Sigmoid colon (tissue), 7 donors: Measurements from ENCODE around the gene DNASE1L1. TPM values are rescaled to one million over a fixed set of nuclear protein-coding genes. Genes with fewer than 3 reads are reported as not detected.
"Not testable (repeated sequence)": the region's sequence is repeated elsewhere in the genome, so short reads cannot be mapped to it uniquely, and the experiment has no call there.

ENCODE experiments used
- DNase-seq: peaks from one replicate; pipeline ENCODE4 v3.0.0-alpha.2; 2019
- H3K27ac ChIP-seq, 4 donors: fragments of 200-600 bp; sonication (generic); one replicate each; pipeline ENCODE4 v1.5.1; 2016 to 2019; ENCODE audit warnings: mild to moderate bottlenecking in 1 of 4
- H3K27me3 ChIP-seq, 3 donors: fragments of 200-600 bp; sonication (generic); one replicate each; pipeline ENCODE4 v1.5.1; 2019; ENCODE audit warnings: mild to moderate bottlenecking in 1 of 3
- H3K36me3 ChIP-seq, 4 donors: fragments of 200-600 bp; sonication (generic); one replicate each; pipeline ENCODE4 v1.5.1; 2016 to 2019
- H3K4me1 ChIP-seq, 4 donors: fragments of 200-600 bp; sonication (generic); one replicate each; pipeline ENCODE4 v1.5.1; 2017 to 2019
- H3K4me3 ChIP-seq, 4 donors: fragments of 200-600 bp; sonication (generic); one replicate each; pipeline ENCODE4 v1.5.1; 2017 to 2019; ENCODE audit warnings: mild to moderate bottlenecking in 2 of 4, moderate library complexity in 1 of 4
- H3K9me3 ChIP-seq, 4 donors: fragments of 200-600 bp in 3 of 4; sonication (generic) in 3 of 4; one replicate each; pipeline versions ENCODE4 v1.5.1 to v1.6.1; 2013 to 2019
- EP300 ChIP-seq, 4 donors: sonication (generic); formaldehyde crosslinking; IDR thresholded peaks; one replicate each; pipeline ENCODE4 v1.6.1; 2017; ENCODE audit warnings: antibody characterized with exemption in 4 of 4
- POLR2A ChIP-seq, 2 donors: fragments of 450-650 bp; IDR thresholded peaks; one replicate each; pipeline ENCODE4 v1.6.1; 2016; ENCODE audit warnings: antibody characterized with exemption in 2 of 2, mild to moderate bottlenecking in 2 of 2, moderate library complexity in 2 of 2
- POLR2AphosphoS5 ChIP-seq, 4 donors: sonication (generic); formaldehyde crosslinking; IDR thresholded peaks; one replicate each; pipeline ENCODE4 v1.6.1; 2017; ENCODE audit warnings: antibody characterized with exemption in 4 of 4
- WGBS, 2 donors: extraction: QIAGEN DNeasy Blood & Tissue Kit; methylation state at CpG; one replicate each; pipeline ENCODE4 v1.1.7; 2013; 5-methylcytosine and 5-hydroxymethylcytosine counted together
- intact Hi-C: fragments of 100-400 bp; cut with DNase I; formaldehyde crosslinking; loops from one replicate; pipeline ENCODE4 v1.15.1; 2023
- polyA plus RNA-seq, 3 donors: library from polyadenylated mRNA; stranded (reverse); fragments of 200-250 nt; gene quantifications; one replicate each; pipeline ENCODE4 v1.2.3, GENCODE V29; 2013
- total RNA-seq, 4 donors: library from RNA; depleted of rRNA; stranded (reverse); fragments of >200 nt; gene quantifications; one replicate each; pipeline ENCODE4 v1.1.0, GENCODE V29; 2016
- TF ChIP-seq, protein P1 (sequence below), 4 experiments: fragments of 450-650 bp in 3 of 4; fragments of 200-600 bp in 1 of 4; IDR thresholded peaks; one replicate each; pipeline ENCODE4 v1.5.1; 2016 to 2019; ENCODE audit warnings: antibody characterized with exemption in 4 of 4, mild to moderate bottlenecking in 3 of 4, moderate library complexity in 2 of 4
- donor health status: healthy with polysubstance abuse.
- donor health status: Bipolar disorder and iron deficiency.
- donor health status: healthy.

The DNASE1L1 gene
- total and polyA plus RNA-seq, 7 donors: 10.9 to 25.7 (median 17.4) TPM

DNA sequence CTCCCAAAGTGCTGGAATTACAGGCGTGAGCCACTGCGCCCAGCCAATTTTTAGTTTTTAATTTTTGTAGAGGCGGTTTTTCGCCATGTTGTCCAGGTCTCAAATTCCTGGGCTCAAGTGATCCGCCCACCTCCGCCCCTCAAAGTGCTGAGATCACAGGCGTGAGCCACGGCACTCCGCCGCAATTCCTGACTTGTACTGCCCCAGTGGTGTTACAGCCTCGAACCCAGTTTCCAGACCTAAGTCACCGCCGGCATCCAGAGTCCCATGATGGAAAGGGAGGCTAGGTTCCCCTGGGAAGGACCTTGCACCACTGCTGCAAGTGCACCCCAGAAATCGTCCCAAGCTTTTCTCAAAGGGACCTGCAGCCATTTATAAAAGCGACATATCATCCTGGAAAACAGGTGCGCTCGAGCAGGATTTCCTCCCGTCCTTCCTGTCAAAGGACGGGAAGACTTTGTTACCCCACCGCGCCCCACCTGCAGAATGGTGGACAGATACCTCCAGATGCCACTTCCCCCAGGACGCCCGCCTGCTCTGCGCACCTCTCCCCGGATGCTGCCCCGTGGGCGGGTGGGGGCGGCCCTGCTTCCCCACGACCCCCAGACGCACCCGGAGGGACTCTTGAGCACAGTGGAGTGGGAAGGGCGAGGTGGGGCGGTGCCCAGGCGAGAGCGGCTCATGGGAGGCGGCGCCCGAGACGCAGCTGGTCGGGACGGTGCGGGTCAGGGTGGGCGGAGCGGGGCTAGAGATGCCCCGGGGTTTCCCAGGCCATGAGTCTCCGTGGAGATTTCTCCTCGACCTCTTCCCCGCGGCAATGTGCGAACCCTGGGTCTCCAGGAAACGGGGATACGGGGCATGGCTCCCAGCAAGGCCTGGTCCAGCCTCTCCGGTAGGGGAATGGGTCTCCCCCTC is 11.8 kb downstream of the DNASE1L1 start:
- peak; percentile 90 for DNase-seq
- H3K36me3 ChIP-seq: peaks cover 11 to 22% (median 14%) of the 10 kb centered on the region in 4 donors
- TF ChIP-seq EP300 (IDR thresholded peaks at IDR 0.05): no peak
- peak in 1 of 2 donors; percentile 30 for TF ChIP-seq POLR2A (IDR thresholded peaks at IDR 0.05)
- TF ChIP-seq POLR2AphosphoS5 (IDR thresholded peaks at IDR 0.05): peak; percentile 12 to 70 (median 46)
- intact Hi-C loops: loop anchor here (5.0 kb wide), 1 partner anchor 90 kb away; the partner anchor contains the start of gene UBL4A
- H3K9me3 ChIP-seq: no peaks in the 10 kb centered on the region
- peak overlapping the region; percentile 38 to 80 (median 62) for H3K4me3 ChIP-seq
- WGBS, 2 donors: 3 to 5% methylated on average over 53 of the region's 53 CpGs
- H3K4me1 ChIP-seq: peaks cover 0 to 20% (median 13%) of the 10 kb centered on the region in 4 donors
- H3K27me3 ChIP-seq: no peaks in the 10 kb centered on the region
- H3K27ac ChIP-seq: peak overlapping the region; percentile 95 to 98 (median 97)

DNA sequence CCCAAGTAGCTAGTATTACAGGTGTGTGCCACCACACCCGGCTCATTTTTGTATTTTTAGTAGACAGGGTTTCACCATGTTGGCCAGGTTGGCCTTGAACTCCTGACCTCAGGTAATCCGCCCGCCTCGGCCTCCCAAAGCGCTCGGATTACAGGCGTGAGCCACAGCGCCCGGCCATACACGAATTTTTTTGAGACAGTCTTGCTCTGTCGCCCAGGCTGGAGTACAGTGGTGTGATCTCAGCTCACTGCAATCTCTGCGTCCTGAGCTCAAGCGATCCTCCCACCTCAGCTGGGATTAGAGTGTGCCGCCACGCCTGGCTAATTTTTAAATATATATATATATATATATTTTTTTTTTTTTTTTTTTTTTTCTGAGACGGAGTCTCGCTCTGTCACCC is 12.7 kb downstream of the DNASE1L1 start:
- peak overlapping the region; percentile 95 to 98 (median 97) for H3K27ac ChIP-seq
- DNase-seq, H3K9me3 ChIP-seq, H3K27me3 ChIP-seq, H3K4me3 ChIP-seq: not testable (repeated sequence)
- H3K36me3 ChIP-seq: peaks cover 11 to 22% (median 14%) of the 10 kb centered on the region in 4 donors
- H3K4me1 ChIP-seq: peaks cover 0 to 20% (median 13%) of the 10 kb centered on the region in 4 donors
- WGBS, 2 donors: 88 to 93% methylated on average over 17 of the region's 17 CpGs
- intact Hi-C loops: loop anchor here (5.0 kb wide), 1 partner anchor 91 kb away; the partner anchor contains the start of gene UBL4A

DNA sequence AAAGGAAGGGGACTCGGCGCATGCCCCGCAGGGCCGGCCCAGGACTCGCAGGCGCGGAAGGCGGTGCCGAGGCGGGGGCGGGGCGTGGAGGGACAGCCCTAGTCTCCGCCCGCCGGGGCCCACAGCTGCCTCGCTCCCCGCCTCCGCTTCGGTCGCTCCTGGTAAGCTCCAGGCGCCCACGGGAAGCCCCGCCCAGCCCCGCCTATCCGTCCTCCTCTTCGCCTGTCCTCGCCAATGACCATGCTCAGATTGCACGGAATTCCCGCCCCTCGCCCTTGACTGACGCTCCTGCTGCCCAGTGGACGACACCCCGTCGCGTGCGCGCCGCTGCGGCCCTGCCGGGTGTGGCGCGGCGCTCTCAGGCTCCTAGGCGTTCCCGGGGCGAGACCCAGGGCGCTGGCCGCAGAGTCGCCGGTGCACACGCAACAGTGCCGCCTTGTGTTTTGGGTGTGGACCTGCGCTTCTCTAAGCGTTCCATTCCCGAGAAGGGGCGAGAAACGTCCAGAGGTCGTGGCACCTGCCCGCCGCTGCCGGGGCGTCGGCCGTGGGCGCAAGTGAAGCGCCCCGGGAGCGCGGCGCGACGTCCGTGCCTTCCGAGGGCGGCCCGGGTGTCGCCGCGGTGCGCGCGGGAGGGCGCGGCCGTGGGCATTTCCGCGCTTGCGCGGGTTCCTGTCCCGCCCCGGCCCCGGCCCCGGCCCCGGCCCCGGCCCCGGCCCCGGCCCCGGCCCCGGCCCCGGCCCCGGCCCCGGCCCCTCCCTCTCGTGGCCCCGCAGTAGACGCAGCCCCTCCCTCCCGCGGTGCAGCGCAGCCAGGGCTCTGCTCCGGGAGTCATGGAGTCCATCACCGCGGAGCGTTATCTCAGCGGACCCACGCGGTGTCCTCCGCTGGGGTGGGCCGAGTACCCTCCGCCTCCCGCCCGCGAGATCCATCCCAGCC is 19.0 kb downstream of the DNASE1L1 start:
- H3K9me3 ChIP-seq, H3K36me3 ChIP-seq, H3K27me3 ChIP-seq, H3K4me1 ChIP-seq, intact Hi-C loops: not testable (repeated sequence)
- WGBS, 2 donors: 1% methylated on average over 20 to 41 of the region's 121 CpGs
- peak overlapping the region in 2 of 4 donors; percentile 18 to 29 for H3K4me3 ChIP-seq
- peak overlapping the region; percentile 59 to 72 (median 62) for H3K27ac ChIP-seq
- peak; percentile 48 for DNase-seq

DNA sequence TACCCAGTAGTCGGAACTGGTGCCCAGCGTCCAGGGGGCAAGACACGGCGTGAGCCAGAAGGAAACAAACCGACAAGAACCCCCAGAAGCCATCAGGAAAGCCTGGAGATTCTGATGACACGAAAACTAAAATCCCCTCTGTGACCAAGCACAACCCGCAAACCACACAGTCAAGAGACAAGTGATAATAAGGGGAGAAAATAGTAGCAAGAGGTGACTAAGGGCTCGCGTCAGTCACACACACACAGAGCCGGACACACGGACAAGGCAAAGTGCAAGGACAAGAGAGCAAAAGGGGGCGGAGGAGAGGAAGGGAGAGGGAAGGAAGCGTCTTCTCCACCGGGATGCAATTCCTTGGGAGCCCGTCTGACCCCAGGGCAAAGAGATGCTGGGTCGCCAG is 20.4 kb downstream of the DNASE1L1 start:
- intact Hi-C loops, H3K9me3 ChIP-seq, DNase-seq, H3K27ac ChIP-seq, H3K27me3 ChIP-seq, H3K4me3 ChIP-seq, H3K36me3 ChIP-seq: not testable (repeated sequence)
- WGBS, 2 donors: no CpG with 5 or more reads among the region's 16 CpGs
- H3K4me1 ChIP-seq: peaks cover 0 to 11% (median 6%) of the 10 kb centered on the region in 4 donors

DNA sequence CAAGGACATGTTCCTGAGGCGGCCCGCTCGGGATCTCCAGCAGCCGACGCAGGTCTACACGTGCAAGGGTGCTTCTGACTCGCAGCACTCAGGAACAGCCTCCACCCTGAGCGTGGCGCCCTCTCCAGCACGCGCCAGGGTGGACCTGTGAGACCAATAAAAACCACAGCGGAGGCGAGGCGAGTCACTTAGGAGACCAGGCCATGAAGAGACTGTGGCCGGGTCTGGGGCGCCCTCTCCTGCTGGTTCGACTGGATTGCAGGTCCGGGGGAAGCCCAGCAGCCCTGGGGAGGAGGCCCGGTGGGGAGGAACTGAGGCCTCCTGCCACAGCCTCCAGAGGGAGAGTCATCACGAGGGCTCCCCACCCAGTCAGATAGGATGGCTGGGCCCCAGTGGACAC is 21.0 kb downstream of the DNASE1L1 start:
- H3K9me3 ChIP-seq, DNase-seq, H3K4me3 ChIP-seq, H3K36me3 ChIP-seq, H3K27me3 ChIP-seq, H3K27ac ChIP-seq, intact Hi-C loops: not testable (repeated sequence)
- no CpG with 5 or more reads among the region's 20 CpGs for WGBS, 2 donors
- H3K4me1 ChIP-seq: peaks cover 0 to 16% (median 10%) of the 10 kb centered on the region in 4 donors

DNA sequence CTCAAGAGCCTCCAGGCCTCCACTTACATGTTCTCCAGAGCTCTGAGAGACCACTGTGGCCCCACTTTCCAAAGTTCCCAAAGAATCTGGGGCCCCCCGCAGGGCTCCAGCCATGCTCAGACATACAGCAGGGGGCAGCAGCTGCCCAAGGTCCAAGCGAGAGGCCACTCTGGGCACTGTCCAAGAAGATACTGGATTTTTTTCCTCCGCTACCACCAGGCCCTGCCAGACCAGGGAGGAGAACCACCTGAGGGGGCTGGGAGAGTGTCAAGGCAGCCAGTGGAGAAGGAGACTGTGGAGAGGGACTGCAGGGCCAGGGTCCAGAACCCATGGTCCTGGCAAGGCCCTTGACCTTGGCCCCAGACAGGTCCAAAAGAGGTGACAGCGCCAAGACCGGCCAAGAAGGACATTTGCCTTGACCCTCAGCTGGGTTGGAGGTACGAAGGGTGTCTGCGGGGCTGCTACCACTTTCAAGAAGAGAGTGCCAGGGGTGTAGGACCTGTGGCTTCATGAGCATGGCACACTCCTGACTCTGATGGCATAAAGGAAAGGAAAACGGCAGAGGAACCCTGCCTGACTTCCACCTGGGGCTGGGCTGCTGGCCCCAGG is 24.7 kb downstream of the DNASE1L1 start:
- intact Hi-C loops: no loop called here
- TF ChIP-seq EP300 (IDR thresholded peaks at IDR 0.05) (no peak), POLR2A (IDR thresholded peaks at IDR 0.05) (no peak), POLR2AphosphoS5 (IDR thresholded peaks at IDR 0.05) (no peak)
- TF ChIP-seq, protein P1, sequence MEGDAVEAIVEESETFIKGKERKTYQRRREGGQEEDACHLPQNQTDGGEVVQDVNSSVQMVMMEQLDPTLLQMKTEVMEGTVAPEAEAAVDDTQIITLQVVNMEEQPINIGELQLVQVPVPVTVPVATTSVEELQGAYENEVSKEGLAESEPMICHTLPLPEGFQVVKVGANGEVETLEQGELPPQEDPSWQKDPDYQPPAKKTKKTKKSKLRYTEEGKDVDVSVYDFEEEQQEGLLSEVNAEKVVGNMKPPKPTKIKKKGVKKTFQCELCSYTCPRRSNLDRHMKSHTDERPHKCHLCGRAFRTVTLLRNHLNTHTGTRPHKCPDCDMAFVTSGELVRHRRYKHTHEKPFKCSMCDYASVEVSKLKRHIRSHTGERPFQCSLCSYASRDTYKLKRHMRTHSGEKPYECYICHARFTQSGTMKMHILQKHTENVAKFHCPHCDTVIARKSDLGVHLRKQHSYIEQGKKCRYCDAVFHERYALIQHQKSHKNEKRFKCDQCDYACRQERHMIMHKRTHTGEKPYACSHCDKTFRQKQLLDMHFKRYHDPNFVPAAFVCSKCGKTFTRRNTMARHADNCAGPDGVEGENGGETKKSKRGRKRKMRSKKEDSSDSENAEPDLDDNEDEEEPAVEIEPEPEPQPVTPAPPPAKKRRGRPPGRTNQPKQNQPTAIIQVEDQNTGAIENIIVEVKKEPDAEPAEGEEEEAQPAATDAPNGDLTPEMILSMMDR (IDR thresholded peaks at IDR 0.05): peak in 2 of 4 experiments; percentile 7 to 29
- no peaks in the 10 kb centered on the region for H3K9me3 ChIP-seq
- H3K4me3 ChIP-seq: no peak overlapping the region
- H3K36me3 ChIP-seq: peaks cover 0 to 4% (median 0%) of the 10 kb centered on the region in 4 donors
- H3K27ac ChIP-seq: peak overlapping the region in 3 of 4 donors; percentile 53 to 100 (median 62)
- peaks cover 0 to 33% (median 23%) of the 10 kb centered on the region in 4 donors for H3K4me1 ChIP-seq
- no peaks in the 10 kb centered on the region for H3K27me3 ChIP-seq
- peak; percentile 64 for DNase-seq
- WGBS, 2 donors: 54 to 72% methylated on average over 8 of the region's 8 CpGs
